ENCODE data around the gene ARHGAP24. TPM values are rescaled to one million over a fixed set of nuclear protein-coding genes. Genes with fewer than 3 reads are reported as not detected.

Gene ARHGAP24
- polyA plus RNA-seq, 3 donors, result 12.5 to 32.0 (median 18.8) TPM

DNA sequence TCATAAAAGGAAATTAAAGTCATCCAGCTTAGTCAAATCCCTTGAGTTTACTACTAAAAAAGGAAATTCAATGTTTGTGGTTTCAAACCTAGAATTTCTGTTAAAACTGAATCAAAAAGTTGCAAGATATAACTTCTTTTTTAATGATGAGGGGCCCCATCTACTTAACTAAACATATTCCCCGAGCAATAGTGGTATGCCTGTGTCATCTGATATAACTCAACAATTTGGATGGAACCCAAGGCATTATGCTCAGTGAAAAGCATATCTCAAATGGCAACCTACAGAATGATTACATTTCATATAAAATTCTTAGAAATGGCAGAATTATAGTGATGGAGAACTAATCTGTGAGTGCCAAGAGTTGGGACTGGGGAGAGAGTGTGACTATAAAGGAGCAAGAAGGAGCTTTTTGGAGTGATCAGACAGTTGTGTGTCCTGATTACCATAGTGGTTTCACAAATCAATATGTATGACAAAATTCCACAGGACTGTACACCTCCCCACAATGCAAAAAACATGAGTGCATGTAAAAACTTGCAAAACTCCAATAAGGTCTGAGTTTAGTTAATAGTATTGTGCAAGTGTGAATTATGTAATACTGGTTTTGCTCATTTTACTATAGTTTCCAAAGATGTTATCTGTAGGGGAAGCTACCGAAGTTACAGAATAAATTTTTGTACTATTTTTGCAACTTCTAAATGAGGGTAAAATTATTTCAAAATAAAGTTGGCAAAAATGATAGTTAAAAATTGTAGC is 323.2 kb downstream of the ARHGAP24 start:
- Histone ChIP-seq H2AFZ (ENCODE audit: insufficient read depth, low read depth, low read length, poor library complexity, severe bottlenecking) (no peak overlapping the region), H3K4me3 (replicated peaks in 1 of 3; ENCODE audit: low read depth in 2 of 3, low read length in 3 of 3) (peak overlapping the region in 1 of 3 experiments; percentile 10), H3K4me2 (replicated peaks; ENCODE audit: extremely low read depth, low read length, poor library complexity, severe bottlenecking) (peak overlapping the region; percentile 35), H3K27me3 (ENCODE audit: control insufficient read depth in 2 of 2, insufficient read depth in 2 of 2, low read length in 2 of 2) (no peaks in the 10 kb centered on the region), H3K27ac (ENCODE audit: low read depth in 1 of 2, low read length in 2 of 2) (peak overlapping the region in 1 of 2 donors; percentile 47), H3K9me3 (replicated peaks in 1 of 2; ENCODE audit: control insufficient read depth in 1 of 2, insufficient read depth in 1 of 2, low read length in 2 of 2) (no peaks in the 10 kb centered on the region), H3K79me2 (ENCODE audit: insufficient read depth, low read length) (no peaks in the 10 kb centered on the region), H3K4me1 (ENCODE audit: control insufficient read depth in 1 of 2, insufficient read depth in 2 of 2, low read length in 2 of 2) (peaks cover 19 to 38% of the 10 kb centered on the region in 2 donors), H4K20me1 (ENCODE audit: insufficient read depth, low read length) (peaks cover 10% of the 10 kb centered on the region), H3K36me3 (replicated peaks in 1 of 2; ENCODE audit: control insufficient read depth in 1 of 2, insufficient read depth in 2 of 2, low read length in 2 of 2) (no peaks in the 10 kb centered on the region), H3K9ac (ENCODE audit: insufficient read depth, low read length, poor library complexity, severe bottlenecking) (no peak overlapping the region)
- peak; percentile 41 to 81 (median 50) for DNase-seq
- Mint-ChIP-seq H3K4me3 (no peak overlapping the region), H3K4me1 (peaks cover 31% of the 10 kb centered on the region), H3K9me3 (peaks cover 0 to 7% (median 2%) of the 10 kb centered on the region in 7 donors), H3K27me3 (ENCODE audit: low read depth in 3 of 3) (peaks cover 0 to 3% (median 0%) of the 10 kb centered on the region in 3 donors), H3K27ac (peak overlapping the region; percentile 23 to 84 (median 45)), H3K36me3 (no peaks in the 10 kb centered on the region)
- intact Hi-C loops (cut with micrococcal nuclease), result no loop called here
- no CpG with 5 or more reads among the region's 2 CpGs for WGBS (ENCODE audit: insufficient coverage)
- TF ChIP-seq, protein P1, sequence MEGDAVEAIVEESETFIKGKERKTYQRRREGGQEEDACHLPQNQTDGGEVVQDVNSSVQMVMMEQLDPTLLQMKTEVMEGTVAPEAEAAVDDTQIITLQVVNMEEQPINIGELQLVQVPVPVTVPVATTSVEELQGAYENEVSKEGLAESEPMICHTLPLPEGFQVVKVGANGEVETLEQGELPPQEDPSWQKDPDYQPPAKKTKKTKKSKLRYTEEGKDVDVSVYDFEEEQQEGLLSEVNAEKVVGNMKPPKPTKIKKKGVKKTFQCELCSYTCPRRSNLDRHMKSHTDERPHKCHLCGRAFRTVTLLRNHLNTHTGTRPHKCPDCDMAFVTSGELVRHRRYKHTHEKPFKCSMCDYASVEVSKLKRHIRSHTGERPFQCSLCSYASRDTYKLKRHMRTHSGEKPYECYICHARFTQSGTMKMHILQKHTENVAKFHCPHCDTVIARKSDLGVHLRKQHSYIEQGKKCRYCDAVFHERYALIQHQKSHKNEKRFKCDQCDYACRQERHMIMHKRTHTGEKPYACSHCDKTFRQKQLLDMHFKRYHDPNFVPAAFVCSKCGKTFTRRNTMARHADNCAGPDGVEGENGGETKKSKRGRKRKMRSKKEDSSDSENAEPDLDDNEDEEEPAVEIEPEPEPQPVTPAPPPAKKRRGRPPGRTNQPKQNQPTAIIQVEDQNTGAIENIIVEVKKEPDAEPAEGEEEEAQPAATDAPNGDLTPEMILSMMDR (IDR thresholded peaks at IDR 0.05), result no peak

DNA sequence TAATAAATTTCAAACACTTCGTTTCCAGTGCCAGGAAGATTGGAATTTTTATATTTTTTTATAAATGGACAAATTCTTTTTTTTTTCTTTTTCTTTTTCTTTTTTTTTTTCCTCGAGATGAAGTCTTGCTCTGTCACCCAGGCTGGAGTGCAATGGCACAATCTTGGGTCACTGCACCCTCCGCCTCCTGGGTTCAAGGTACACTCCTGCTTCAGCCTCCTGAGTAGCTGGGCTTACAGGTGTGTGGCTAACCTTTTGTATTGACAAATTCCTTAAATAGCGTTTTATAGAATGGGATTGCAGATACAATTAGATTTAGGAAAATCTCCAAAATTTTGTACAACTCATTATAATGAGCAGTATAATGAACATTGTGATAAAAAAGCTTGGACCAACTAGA is 328.9 kb downstream of the ARHGAP24 start:
- Histone ChIP-seq H3K9me3 (replicated peaks in 1 of 2; ENCODE audit: control insufficient read depth in 1 of 2, insufficient read depth in 1 of 2, low read length in 2 of 2) (no peaks in the 10 kb centered on the region), H2AFZ (ENCODE audit: insufficient read depth, low read depth, low read length, poor library complexity, severe bottlenecking) (no peak overlapping the region), H3K27ac (ENCODE audit: low read depth in 1 of 2, low read length in 2 of 2) (no peak overlapping the region), H4K20me1 (ENCODE audit: insufficient read depth, low read length) (peaks cover 13% of the 10 kb centered on the region), H3K4me2 (replicated peaks; ENCODE audit: extremely low read depth, low read length, poor library complexity, severe bottlenecking) (no peak overlapping the region), H3K4me1 (ENCODE audit: control insufficient read depth in 1 of 2, insufficient read depth in 2 of 2, low read length in 2 of 2) (peaks cover 9 to 15% of the 10 kb centered on the region in 2 donors), H3K9ac (ENCODE audit: insufficient read depth, low read length, poor library complexity, severe bottlenecking) (no peak overlapping the region), H3K4me3 (replicated peaks in 1 of 3; ENCODE audit: low read depth in 2 of 3, low read length in 3 of 3) (no peak overlapping the region), H3K36me3 (replicated peaks in 1 of 2; ENCODE audit: control insufficient read depth in 1 of 2, insufficient read depth in 2 of 2, low read length in 2 of 2) (peaks cover 0 to 2% of the 10 kb centered on the region in 2 donors), H3K27me3 (ENCODE audit: control insufficient read depth in 2 of 2, insufficient read depth in 2 of 2, low read length in 2 of 2) (no peaks in the 10 kb centered on the region), H3K79me2 (ENCODE audit: insufficient read depth, low read length) (no peaks in the 10 kb centered on the region)
- no CpG with 5 or more reads among the region's 4 CpGs for WGBS (ENCODE audit: insufficient coverage)
- H3K4me1 Mint-ChIP-seq, result peaks cover 11% of the 10 kb centered on the region
- H3K36me3 Mint-ChIP-seq, result no peaks in the 10 kb centered on the region
- H3K27me3 Mint-ChIP-seq (ENCODE audit: low read depth in 3 of 3), result no peaks in the 10 kb centered on the region
- intact Hi-C loops (cut with micrococcal nuclease), result no loop called here
- H3K27ac Mint-ChIP-seq, result no peak overlapping the region
- H3K4me3 Mint-ChIP-seq, result no peak overlapping the region
- H3K9me3 Mint-ChIP-seq, result peaks cover 0 to 7% (median 2%) of the 10 kb centered on the region in 7 donors
- TF ChIP-seq, protein P1 (IDR thresholded peaks at IDR 0.05), result no peak
- DNase-seq, result no peak

All from CD14-positive monocyte (primary cell).